ENCODE results near the gene MIEF2. TPM values are rescaled to one million over a fixed set of nuclear protein-coding genes. Genes with fewer than 3 reads are reported as not detected.

Gene MIEF2
- total RNA-seq, 1 donor, result 5.9 TPM

GRCh38 chr17:18246880-18247612, 13.4 kb upstream of the MIEF2 start:
- Histone ChIP-seq H3K4me1 (ENCODE audit: insufficient read depth, low read length) (no peaks in the 10 kb centered on the region), H3K9me3 (ENCODE audit: low read depth, low read length) (no peaks in the 10 kb centered on the region), H3K27me3 (ENCODE audit: insufficient read depth, low read length) (no peaks in the 10 kb centered on the region), H3K4me3 (ENCODE audit: low read length) (no peak overlapping the region)

DNA sequence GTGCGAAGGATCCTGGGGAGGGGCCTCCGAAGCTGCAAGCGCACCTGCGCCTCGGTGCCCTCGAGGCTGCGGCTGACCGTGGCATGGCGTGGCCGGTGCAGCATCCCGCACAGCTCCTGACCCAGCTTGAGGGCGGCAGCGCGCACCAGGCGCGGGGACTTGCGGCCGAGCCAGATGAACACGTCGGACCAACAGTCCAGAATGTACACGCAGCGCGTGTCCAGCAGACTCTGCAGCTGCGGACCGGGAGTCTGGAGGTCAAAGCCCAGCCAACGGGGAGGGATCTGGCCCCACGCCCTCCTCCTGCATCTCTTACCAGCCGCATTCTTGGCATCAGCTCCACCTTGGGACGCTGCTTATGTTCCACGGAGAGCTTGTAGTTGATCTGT, 12.9 kb upstream of the MIEF2 start:
- Histone ChIP-seq H3K4me3 (ENCODE audit: low read length) (no peak overlapping the region), H3K4me1 (ENCODE audit: insufficient read depth, low read length) (no peaks in the 10 kb centered on the region), H3K9me3 (ENCODE audit: low read depth, low read length) (no peaks in the 10 kb centered on the region), H3K27me3 (ENCODE audit: insufficient read depth, low read length) (no peaks in the 10 kb centered on the region)

DNA sequence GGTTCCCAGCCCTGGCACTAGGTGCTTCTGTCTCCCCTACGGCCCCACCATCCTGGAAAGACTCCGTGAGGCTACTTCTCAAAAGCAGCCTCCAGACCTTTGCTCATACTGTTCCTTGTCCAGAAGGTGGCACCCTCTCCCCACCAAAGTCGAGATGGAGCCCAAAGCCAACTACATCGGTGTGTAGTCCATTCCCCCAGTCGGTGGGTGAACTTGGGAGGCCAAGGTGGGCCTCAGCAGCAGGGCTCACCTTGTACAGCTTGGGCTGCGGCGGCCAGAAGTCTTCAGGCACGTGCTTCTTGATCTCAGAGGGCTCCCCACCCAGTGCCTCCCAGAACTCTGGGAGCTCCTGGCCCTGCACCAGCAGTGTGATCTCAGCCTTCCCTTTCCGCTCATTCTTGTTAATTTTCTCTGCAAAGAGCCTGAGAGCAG, 12.1 kb upstream of the MIEF2 start:
- Histone ChIP-seq H3K4me1 (ENCODE audit: insufficient read depth, low read length) (no peaks in the 10 kb centered on the region), H3K4me3 (ENCODE audit: low read length) (no peak overlapping the region), H3K9me3 (ENCODE audit: low read depth, low read length) (no peaks in the 10 kb centered on the region), H3K27me3 (ENCODE audit: insufficient read depth, low read length) (no peaks in the 10 kb centered on the region)

- Histone ChIP-seq H3K4me1 (ENCODE audit: insufficient read depth, low read length) (no peaks in the 10 kb centered on the region), H3K4me3 (ENCODE audit: low read length) (no peak overlapping the region), H3K27me3 (ENCODE audit: insufficient read depth, low read length) (no peaks in the 10 kb centered on the region), H3K9me3 (ENCODE audit: low read depth, low read length) (no peaks in the 10 kb centered on the region)
Measured at GRCh38 chr17:18248811-18249210, 11.7 kb upstream of the MIEF2 start.

DNA sequence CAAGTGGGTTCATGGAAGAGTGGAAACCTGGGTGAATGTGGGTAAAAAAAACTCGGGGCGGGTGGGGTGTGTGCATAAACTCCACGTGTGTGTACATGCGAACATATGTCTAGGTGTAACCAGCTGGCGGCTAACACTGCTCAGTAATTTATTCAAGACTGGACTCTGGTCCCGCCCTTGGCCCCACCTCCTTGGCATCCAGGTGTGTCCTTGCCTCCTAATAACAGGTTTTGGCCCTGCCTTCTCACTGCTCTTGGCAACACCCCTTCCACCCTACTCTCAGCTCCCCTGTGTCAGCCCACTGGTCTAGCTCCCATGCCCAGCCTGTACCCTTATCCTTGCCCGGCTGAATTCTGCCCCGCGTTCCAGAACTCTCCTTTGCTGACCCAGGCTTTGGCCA, 10.2 kb upstream of the MIEF2 start:
- H3K4me1 ChIP-seq (ENCODE audit: insufficient read depth, low read length), result no peaks in the 10 kb centered on the region
- H3K9me3 ChIP-seq (ENCODE audit: low read depth, low read length), result no peaks in the 10 kb centered on the region
- H3K4me3 ChIP-seq (ENCODE audit: low read length), result no peak overlapping the region
- H3K27me3 ChIP-seq (ENCODE audit: insufficient read depth, low read length), result no peaks in the 10 kb centered on the region

- no peak overlapping the region for H3K4me3 ChIP-seq (ENCODE audit: low read length)
- H3K27me3 ChIP-seq (ENCODE audit: insufficient read depth, low read length), result no peaks in the 10 kb centered on the region
- no peaks in the 10 kb centered on the region for H3K9me3 ChIP-seq (ENCODE audit: low read depth, low read length)
Measured at GRCh38 chr17:18250708-18251107, 9.8 kb upstream of the MIEF2 start.

GRCh38 chr17:18251204-18251603, 9.3 kb upstream of the MIEF2 start:
- no peaks in the 10 kb centered on the region for H3K27me3 ChIP-seq (ENCODE audit: insufficient read depth, low read length)
- no peaks in the 10 kb centered on the region for H3K9me3 ChIP-seq (ENCODE audit: low read depth, low read length)
- peaks cover 5% of the 10 kb centered on the region for H3K4me1 ChIP-seq (ENCODE audit: insufficient read depth, low read length)
- H3K4me3 ChIP-seq (ENCODE audit: low read length), result no peak overlapping the region

More at GRCh38 chr17:18250708-18251107, 9.8 kb upstream of the MIEF2 start:
- peaks cover 2% of the 10 kb centered on the region for H3K4me1 ChIP-seq (ENCODE audit: insufficient read depth, low read length)

GRCh38 chr17:18252160-18252559, 8.3 kb upstream of the MIEF2 start:
- Histone ChIP-seq H3K4me3 (ENCODE audit: low read length) (no peak overlapping the region), H3K4me1 (ENCODE audit: insufficient read depth, low read length) (peaks cover 15% of the 10 kb centered on the region), H3K9me3 (ENCODE audit: low read depth, low read length) (no peaks in the 10 kb centered on the region), H3K27me3 (ENCODE audit: insufficient read depth, low read length) (no peaks in the 10 kb centered on the region)

GRCh38 chr17:18253187-18253884, 7.1 kb upstream of the MIEF2 start:
- no peaks in the 10 kb centered on the region for H3K9me3 ChIP-seq (ENCODE audit: low read depth, low read length)
- H3K4me3 ChIP-seq (ENCODE audit: low read length), result no peak overlapping the region
- H3K4me1 ChIP-seq (ENCODE audit: insufficient read depth, low read length), result peaks cover 24% of the 10 kb centered on the region
- no peaks in the 10 kb centered on the region for H3K27me3 ChIP-seq (ENCODE audit: insufficient read depth, low read length)

- H3K9me3 ChIP-seq (ENCODE audit: low read depth, low read length), result no peaks in the 10 kb centered on the region
- H3K4me3 ChIP-seq (ENCODE audit: low read length), result no peak overlapping the region
- H3K27me3 ChIP-seq (ENCODE audit: insufficient read depth, low read length), result no peaks in the 10 kb centered on the region
- peaks cover 29% of the 10 kb centered on the region for H3K4me1 ChIP-seq (ENCODE audit: insufficient read depth, low read length)
Measured at GRCh38 chr17:18253947-18254821, 6.3 kb upstream of the MIEF2 start.

DNA sequence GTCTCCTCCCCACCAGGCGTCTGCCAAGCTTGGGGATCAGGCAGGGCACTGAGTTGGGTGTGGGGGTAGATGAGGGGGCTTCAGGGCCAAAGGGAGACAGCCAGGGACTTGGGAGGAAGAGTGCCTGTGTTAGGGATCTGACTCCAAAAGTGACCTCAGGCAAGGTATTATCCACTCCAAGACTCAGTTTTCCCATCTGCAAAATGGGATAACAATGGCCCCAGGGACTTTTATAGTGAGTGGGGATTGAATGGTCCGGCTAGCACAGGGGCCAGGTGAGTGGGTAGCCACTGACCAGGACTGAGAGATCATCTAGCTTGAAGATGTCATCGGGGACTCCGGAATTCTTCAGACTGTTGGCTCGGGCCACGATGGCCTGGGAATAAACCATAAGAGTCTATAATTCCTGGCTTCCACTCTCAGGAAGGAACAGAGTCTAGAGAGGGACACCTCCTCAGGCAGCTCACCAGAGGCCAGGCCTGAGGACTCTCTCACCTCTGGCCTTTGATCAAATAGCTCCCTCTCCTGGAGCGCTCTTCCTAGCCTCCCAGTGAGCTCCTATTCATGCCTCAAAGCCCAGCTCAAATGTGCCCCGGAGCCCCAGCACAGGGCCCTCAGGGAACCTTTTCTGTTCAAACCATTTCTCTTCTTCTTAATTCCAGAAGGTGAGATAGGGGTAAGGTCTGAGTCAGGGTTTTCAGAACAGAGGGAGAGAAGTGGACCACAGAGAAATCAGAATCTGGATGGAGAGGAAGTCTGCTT, 5.4 kb upstream of the MIEF2 start:
- Histone ChIP-seq H3K4me3 (ENCODE audit: low read length) (no peak overlapping the region), H3K9me3 (ENCODE audit: low read depth, low read length) (no peaks in the 10 kb centered on the region), H3K4me1 (ENCODE audit: insufficient read depth, low read length) (peaks cover 35% of the 10 kb centered on the region), H3K27me3 (ENCODE audit: insufficient read depth, low read length) (no peaks in the 10 kb centered on the region)

- H3K4me3 ChIP-seq (ENCODE audit: low read length), result no peak overlapping the region
- peaks cover 43% of the 10 kb centered on the region for H3K4me1 ChIP-seq (ENCODE audit: insufficient read depth, low read length)
- H3K9me3 ChIP-seq (ENCODE audit: low read depth, low read length), result no peaks in the 10 kb centered on the region
- H3K27me3 ChIP-seq (ENCODE audit: insufficient read depth, low read length), result no peaks in the 10 kb centered on the region
Measured at GRCh38 chr17:18256351-18256750, 4.1 kb upstream of the MIEF2 start.

- Histone ChIP-seq H3K27me3 (ENCODE audit: insufficient read depth, low read length) (no peaks in the 10 kb centered on the region), H3K4me1 (ENCODE audit: insufficient read depth, low read length) (peaks cover 48% of the 10 kb centered on the region), H3K4me3 (ENCODE audit: low read length) (no peak overlapping the region), H3K9me3 (ENCODE audit: low read depth, low read length) (no peaks in the 10 kb centered on the region)
Measured at GRCh38 chr17:18256776-18257175, 3.7 kb upstream of the MIEF2 start.

DNA sequence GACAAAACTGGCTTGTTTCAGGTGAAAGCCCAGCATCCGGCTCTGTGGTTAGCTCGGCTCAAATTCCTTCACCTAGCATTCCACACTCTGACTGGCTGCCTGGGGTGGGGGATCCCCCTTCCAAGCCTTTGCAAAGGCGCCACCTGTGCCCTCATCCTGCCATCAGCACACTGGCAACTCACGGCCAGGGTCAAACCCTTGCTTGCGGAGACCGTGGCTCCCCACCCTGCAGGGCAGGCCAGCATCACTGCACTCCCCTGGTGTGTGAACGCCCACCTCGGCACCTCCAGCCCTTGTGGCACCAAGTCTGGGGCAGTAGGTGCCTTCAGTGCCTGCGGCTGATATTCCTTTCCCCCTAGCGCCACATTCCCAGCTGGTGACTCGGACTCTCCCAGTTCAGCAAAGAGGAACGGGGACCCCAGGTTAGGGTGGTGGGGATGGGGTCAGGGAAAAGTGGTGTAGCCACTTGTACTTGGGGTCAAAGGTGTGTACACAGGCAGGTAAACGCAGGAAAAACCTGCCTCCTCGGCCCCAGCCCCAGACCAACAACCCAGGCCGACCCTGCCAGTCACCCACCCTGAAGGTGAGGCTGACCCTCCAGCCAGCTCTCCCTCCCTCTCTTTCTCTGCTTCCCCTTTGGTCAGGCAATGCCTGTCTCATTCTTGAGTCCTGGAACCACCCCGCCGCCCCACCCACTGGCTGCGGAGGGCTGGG, 3.0 kb upstream of the MIEF2 start:
- H3K4me3 ChIP-seq (ENCODE audit: low read length), result peak overlapping the region; percentile 87
- no peaks in the 10 kb centered on the region for H3K9me3 ChIP-seq (ENCODE audit: low read depth, low read length)
- no peaks in the 10 kb centered on the region for H3K27me3 ChIP-seq (ENCODE audit: insufficient read depth, low read length)
- peaks cover 52% of the 10 kb centered on the region for H3K4me1 ChIP-seq (ENCODE audit: insufficient read depth, low read length)
